ENCODE data around the gene KCNQ1.

- TF ChIP-seq, protein P1, sequence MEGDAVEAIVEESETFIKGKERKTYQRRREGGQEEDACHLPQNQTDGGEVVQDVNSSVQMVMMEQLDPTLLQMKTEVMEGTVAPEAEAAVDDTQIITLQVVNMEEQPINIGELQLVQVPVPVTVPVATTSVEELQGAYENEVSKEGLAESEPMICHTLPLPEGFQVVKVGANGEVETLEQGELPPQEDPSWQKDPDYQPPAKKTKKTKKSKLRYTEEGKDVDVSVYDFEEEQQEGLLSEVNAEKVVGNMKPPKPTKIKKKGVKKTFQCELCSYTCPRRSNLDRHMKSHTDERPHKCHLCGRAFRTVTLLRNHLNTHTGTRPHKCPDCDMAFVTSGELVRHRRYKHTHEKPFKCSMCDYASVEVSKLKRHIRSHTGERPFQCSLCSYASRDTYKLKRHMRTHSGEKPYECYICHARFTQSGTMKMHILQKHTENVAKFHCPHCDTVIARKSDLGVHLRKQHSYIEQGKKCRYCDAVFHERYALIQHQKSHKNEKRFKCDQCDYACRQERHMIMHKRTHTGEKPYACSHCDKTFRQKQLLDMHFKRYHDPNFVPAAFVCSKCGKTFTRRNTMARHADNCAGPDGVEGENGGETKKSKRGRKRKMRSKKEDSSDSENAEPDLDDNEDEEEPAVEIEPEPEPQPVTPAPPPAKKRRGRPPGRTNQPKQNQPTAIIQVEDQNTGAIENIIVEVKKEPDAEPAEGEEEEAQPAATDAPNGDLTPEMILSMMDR (optimal IDR thresholded peaks at IDR 0.05 in 1 of 3, IDR thresholded peaks at IDR 0.05 in 1 of 3, conservative IDR thresholded peaks at IDR 0.05 in 1 of 3; ENCODE audit: extremely low read depth in 1 of 3, insufficient read depth in 2 of 3, low read length in 3 of 3), result no peak
- no peak for TF ChIP-seq EZH2 (IDR thresholded peaks at IDR 0.05; ENCODE audit: low read length)
Measured at GRCh38 chr11:2797121-2797711, 352.4 kb downstream of the KCNQ1 start.

All from keratinocyte (primary cell).